H1 (cell line): ENCODE measurements around the gene SLC6A19. TPM values are rescaled to one million over a fixed set of nuclear protein-coding genes. Genes with fewer than 3 reads are reported as not detected.

ENCODE experiments used
- CTCF ChIA-PET: fragments of 300-600 bp; sonication (Branson Sonifier 250); formaldehyde crosslinking; loops from one replicate; lab custom pipeline; 2021; ENCODE audit not compliant: partially characterized antibody; lab: Charles Lee
- POLR2A ChIA-PET: fragments of 300-600 bp; sonication (Branson Sonifier 250); formaldehyde crosslinking; loops from one replicate; lab custom pipeline; 2021; ENCODE audit warnings: inconsistent platforms; ENCODE audit not compliant: partially characterized antibody; lab: Charles Lee
- DNase-seq, 2 experiments: peaks; one replicate each; pipeline versions ENCODE4 v3.0.0 to v3.0.0-alpha.2; 2010 to 2022; ENCODE audit warnings: low spot score in 2 of 2, low read depth in 1 of 2, mixed read lengths in 1 of 2
- FAIRE-seq: peaks from 2 replicates; lab custom pipeline; 2011; peaks lifted over from hg19 to GRCh38; lab: Jason Lieb, UNC
- H2AFZ ChIP-seq: 2 replicates; pipeline ENCODE4 v1.8.1; 2012; ENCODE audit warnings: low read length, inconsistent platforms
- H2AK5ac ChIP-seq: 2 replicates; pipeline ENCODE4 v1.6.1; 2013; ENCODE audit warnings: low read depth, low read length
- H2BK120ac ChIP-seq: replicated peaks from 2 replicates; pipeline ENCODE3; 2013; ENCODE audit warnings: low read depth, low read length, inconsistent platforms
- H2BK12ac ChIP-seq: 2 replicates; pipeline ENCODE4 v1.6.1; 2013; ENCODE audit warnings: low read depth, low read length
- H2BK15ac ChIP-seq: 2 replicates; pipeline ENCODE4 v1.6.1; 2013; ENCODE audit warnings: low read length
- H2BK20ac ChIP-seq: 2 replicates; pipeline ENCODE4 v1.6.1; 2013; ENCODE audit warnings: low read length
- H2BK5ac ChIP-seq: 2 replicates; pipeline ENCODE4 v1.6.1; 2013; ENCODE audit warnings: low read depth, low read length
- H3K14ac ChIP-seq: 2 replicates; pipeline ENCODE4 v1.6.1; 2013; ENCODE audit warnings: inconsistent platforms; ENCODE audit not compliant: insufficient read length
- H3K18ac ChIP-seq: 2 replicates; pipeline ENCODE4 v1.6.1; 2013; ENCODE audit warnings: low read length; ENCODE audit errors: extremely low read depth
- H3K23ac ChIP-seq: 2 replicates; pipeline ENCODE4 v1.6.1; 2013; ENCODE audit warnings: inconsistent platforms; ENCODE audit not compliant: insufficient read length
- H3K23me2 ChIP-seq: 2 replicates; pipeline ENCODE4 v1.6.1; 2013; ENCODE audit warnings: low read depth, low read length
- H3K27ac ChIP-seq: 2 replicates; pipeline ENCODE4 v1.6.1; 2011; ENCODE audit warnings: low read depth, low read length, inconsistent platforms
- H3K27me3 ChIP-seq, 4 experiments: replicated peaks in 1 of 4; 1 replicate in 1 of 4; 2 replicates in 3 of 4; pipeline versions ENCODE4 v1.6.1 to v1.8.1; 2011 to 2013; ENCODE audit warnings: low read length in 3 of 4, mild to moderate bottlenecking in 3 of 4, inconsistent platforms in 2 of 4, mixed read lengths in 2 of 4, moderate library complexity in 1 of 4; ENCODE audit not compliant: control insufficient read depth in 3 of 4, insufficient read depth in 3 of 4; ENCODE audit errors: extremely low read depth in 1 of 4
- H3K36me3 ChIP-seq, 4 experiments: 2 replicates each; pipeline versions ENCODE4 v1.6.1 to v1.8.1; 2011 to 2013; ENCODE audit warnings: mild to moderate bottlenecking in 4 of 4, low read length in 3 of 4, moderate library complexity in 2 of 4, control low read depth in 1 of 4, inconsistent platforms in 1 of 4; ENCODE audit not compliant: insufficient read depth in 4 of 4, control insufficient read depth in 2 of 4
- H3K4ac ChIP-seq: replicated peaks from 2 replicates; pipeline ENCODE3; 2013; ENCODE audit warnings: low read length, low read depth, mixed read lengths, inconsistent platforms; ENCODE audit not compliant: insufficient read length
- H3K4me1 ChIP-seq, 4 experiments: replicated peaks in 1 of 4; 1 replicate in 1 of 4; 2 replicates in 3 of 4; pipeline versions ENCODE4 v1.6.1 to v1.8.1; 2011 to 2013; ENCODE audit warnings: low read length in 3 of 4, inconsistent platforms in 2 of 4, mixed read lengths in 1 of 4; ENCODE audit not compliant: insufficient read depth in 4 of 4, control insufficient read depth in 3 of 4
- H3K4me2 ChIP-seq, 2 experiments: 2 replicates each; pipeline versions ENCODE4 v1.6.1 to v1.8.1; 2011 to 2013; ENCODE audit warnings: low read depth in 2 of 2, low read length in 2 of 2, control low read depth in 1 of 2, inconsistent platforms in 1 of 2, mild to moderate bottlenecking in 1 of 2; ENCODE audit not compliant: insufficient read depth in 1 of 2
- H3K4me3 ChIP-seq, 4 experiments: fragments of 200-600, 300-600 bp in 1 of 4; sonication (generic), shearing (Covaris generic), sonication (Bioruptor Twin) in 1 of 4; 2 replicates each; pipeline versions ENCODE4 v1.5.1 to v1.8.1; 2011 to 2016; ENCODE audit warnings: low read length in 4 of 4, low read depth in 3 of 4, control low read depth in 2 of 4, inconsistent platforms in 2 of 4, mild to moderate bottlenecking in 2 of 4, mixed read lengths in 1 of 4, moderate library complexity in 1 of 4; ENCODE audit not compliant: insufficient read depth in 2 of 4; ENCODE audit errors: extremely low read depth in 1 of 4
- H3K56ac ChIP-seq: replicated peaks from 2 replicates; pipeline ENCODE3; 2013; ENCODE audit warnings: low read depth, mild to moderate bottlenecking, mixed read lengths, low read length, inconsistent platforms; ENCODE audit not compliant: insufficient read length
- H3K79me1 ChIP-seq: 2 replicates; pipeline ENCODE4 v1.6.1; 2013; ENCODE audit warnings: low read depth, low read length, control low read depth
- H3K79me2 ChIP-seq, 2 experiments: 2 replicates each; pipeline versions ENCODE4 v1.6.1 to v1.8.1; 2012 to 2013; ENCODE audit warnings: low read length in 2 of 2, mild to moderate bottlenecking in 2 of 2, inconsistent platforms in 1 of 2; ENCODE audit not compliant: insufficient read depth in 2 of 2, control insufficient read depth in 1 of 2
- H3K9ac ChIP-seq, 4 experiments: replicated peaks in 1 of 4; 1 replicate in 1 of 4; 2 replicates in 3 of 4; pipeline versions ENCODE4 v1.6.1 to v1.8.1; 2011 to 2013; ENCODE audit warnings: low read depth in 3 of 4, low read length in 3 of 4, control low read depth in 2 of 4, mild to moderate bottlenecking in 2 of 4, moderate library complexity in 2 of 4, inconsistent platforms in 1 of 4; ENCODE audit errors: extremely low read depth in 1 of 4
- H3K9me3 ChIP-seq, 2 experiments: 2 replicates each; pipeline versions ENCODE4 v1.6.1 to v1.8.1; 2012 to 2013; ENCODE audit warnings: mild to moderate bottlenecking in 2 of 2, moderate library complexity in 2 of 2, control low read depth in 1 of 2, inconsistent platforms in 1 of 2, low read depth in 1 of 2, low read length in 1 of 2, mixed read lengths in 1 of 2; ENCODE audit not compliant: insufficient read depth in 2 of 2
- H4K20me1 ChIP-seq, 2 experiments: replicated peaks in 1 of 2; 2 replicates each; pipeline versions ENCODE3 to v1.8.1; 2011 to 2013; ENCODE audit warnings: inconsistent platforms in 2 of 2, low read length in 2 of 2, mild to moderate bottlenecking in 1 of 2; ENCODE audit not compliant: insufficient read depth in 2 of 2, control insufficient read depth in 1 of 2
- H4K5ac ChIP-seq: 2 replicates; pipeline ENCODE4 v1.6.1; 2013; ENCODE audit warnings: low read length, low read depth, mixed read lengths, inconsistent platforms; ENCODE audit not compliant: insufficient read length
- H4K8ac ChIP-seq: 2 replicates; pipeline ENCODE4 v1.8.0; 2013; ENCODE audit warnings: mild to moderate bottlenecking, moderate library complexity, low read length, inconsistent platforms; ENCODE audit not compliant: insufficient read depth; ENCODE audit errors: extremely low read depth
- H4K91ac ChIP-seq: replicated peaks from 2 replicates; pipeline ENCODE3; 2013; ENCODE audit warnings: low read length, mixed read lengths, inconsistent platforms; ENCODE audit not compliant: insufficient read length
- RBBP5 ChIP-seq: IDR thresholded peaks from 2 replicates; pipeline ENCODE4 v1.7.1; 2012; ENCODE audit warnings: low read depth, mild to moderate bottlenecking, inconsistent platforms, low read length, moderate library complexity, borderline replicate concordance
- TEAD4 ChIP-seq: IDR thresholded peaks from 2 replicates; pipeline ENCODE4 v1.6.1; 2012; ENCODE audit warnings: low read depth, low read length, inconsistent platforms, mixed read lengths
- YY1 ChIP-seq: IDR thresholded peaks from 2 replicates; pipeline ENCODE4 v1.6.1; 2011; ENCODE audit warnings: low read depth, mild to moderate bottlenecking, low read length
- WGBS, 2 experiments: shearing (Covaris generic) in 1 of 2; methylation state at CpG; one replicate each; pipeline versions ENCODE4 v1.1.6 to v1.1.7; 2013 to 2015; ENCODE audit warnings: low lambda C conversion rate in 2 of 2, mixed read lengths in 2 of 2, inconsistent platforms in 1 of 2, low coverage in 1 of 2, missing lambda C conversion rate in 1 of 2; ENCODE audit not compliant: insufficient replicate concordance in 2 of 2, insufficient coverage in 1 of 2, insufficient read length in 1 of 2; ENCODE audit errors: extremely low coverage in 1 of 2, missing lambda C conversion rate in 1 of 2; 5-methylcytosine and 5-hydroxymethylcytosine counted together
- polyA plus RNA-seq, 7 experiments: library from polyadenylated mRNA; depleted of rRNA in 3 of 7; stranded (reverse) in 5 of 7; unstranded in 2 of 7; fragments of >200 nt in 5 of 7; fragments of 200-250 nt in 2 of 7; gene quantifications; 1 replicate in 5 of 7; 2 replicates in 1 of 7; 4 replicates in 1 of 7; pipeline versions ENCODE4 v1.2.1 to v1.2.3, GENCODE V29; 2011 to 2013; ENCODE audit warnings: missing spikeins in 2 of 7, mixed read lengths in 2 of 7
- total RNA-seq: library from RNA; stranded (reverse); fragmentation: NEBNext Ultra II Directional; extraction: Animal tissue kit (Norgen Biotek cat#: 25700); gene quantifications from 2 replicates; pipeline ENCODE4 v1.2.1, GENCODE V29; 2021

SLC6A19 gene
- total and polyA plus RNA-seq, 2 of the 8 experiments (the other 6 are each of a cell fraction or from before 2014, with no cell fraction given), result 0.02 TPM; not detected in 1

- WGBS, 2 experiments, result 91% methylated on average over 24 of the region's 29 CpGs; no CpG with 5 or more reads in 1 of the 2 experiments
- CTCF ChIA-PET, result interaction anchor here (1.6 kb wide), 1 partner anchor 10 kb away, joined by 8 read pairs; no protein-coding TSS in a partner anchor
- Histone ChIP-seq H4K5ac (no peak overlapping the region), H3K4me2 (no peak overlapping the region), H3K23me2 (no peaks in the 10 kb centered on the region), H2BK12ac (no peak overlapping the region), H3K14ac (no peak overlapping the region), H3K79me2 (no peaks in the 10 kb centered on the region), H3K4me1 (peaks cover 0 to 4% (median under 1%) of the 10 kb centered on the region in 4 experiments; a peak in 3 of 7 replicates), H3K79me1 (no peaks in the 10 kb centered on the region), H2BK5ac (no peak overlapping the region), H3K18ac (no peak overlapping the region), H4K91ac (no peak overlapping the region), H2BK15ac (no peak overlapping the region), H4K8ac (no peak overlapping the region), H3K27me3 (no peaks in the 10 kb centered on the region), H2BK20ac (no peak overlapping the region), H3K9me3 (peaks cover 3 to 6% of the 10 kb centered on the region in 2 experiments; a peak in 2 of 4 replicates), H2BK120ac (no peak overlapping the region), H3K23ac (no peak overlapping the region), H2AFZ (no peak overlapping the region), H4K20me1 (peaks cover 0 to 5% of the 10 kb centered on the region in 2 experiments), H3K27ac (no peak overlapping the region), H2AK5ac (no peak overlapping the region), H3K4me3 (no peak overlapping the region), H3K4ac (no peak overlapping the region), H3K9ac (no peak overlapping the region), H3K36me3 (no peaks in the 10 kb centered on the region), H3K56ac (no peak overlapping the region)
- FAIRE-seq (no peak), DNase-seq (no peak)
- POLR2A ChIA-PET, result no interaction called here
- TF ChIP-seq YY1, result no peak
- TF ChIP-seq RBBP5, result no peak
- TF ChIP-seq TEAD4, result no peak
Observed at GRCh38 chr5:1240496-1241260, 39.3 kb downstream of the SLC6A19 start.
